ENCODE measurements around the gene LRRK2.

DNA sequence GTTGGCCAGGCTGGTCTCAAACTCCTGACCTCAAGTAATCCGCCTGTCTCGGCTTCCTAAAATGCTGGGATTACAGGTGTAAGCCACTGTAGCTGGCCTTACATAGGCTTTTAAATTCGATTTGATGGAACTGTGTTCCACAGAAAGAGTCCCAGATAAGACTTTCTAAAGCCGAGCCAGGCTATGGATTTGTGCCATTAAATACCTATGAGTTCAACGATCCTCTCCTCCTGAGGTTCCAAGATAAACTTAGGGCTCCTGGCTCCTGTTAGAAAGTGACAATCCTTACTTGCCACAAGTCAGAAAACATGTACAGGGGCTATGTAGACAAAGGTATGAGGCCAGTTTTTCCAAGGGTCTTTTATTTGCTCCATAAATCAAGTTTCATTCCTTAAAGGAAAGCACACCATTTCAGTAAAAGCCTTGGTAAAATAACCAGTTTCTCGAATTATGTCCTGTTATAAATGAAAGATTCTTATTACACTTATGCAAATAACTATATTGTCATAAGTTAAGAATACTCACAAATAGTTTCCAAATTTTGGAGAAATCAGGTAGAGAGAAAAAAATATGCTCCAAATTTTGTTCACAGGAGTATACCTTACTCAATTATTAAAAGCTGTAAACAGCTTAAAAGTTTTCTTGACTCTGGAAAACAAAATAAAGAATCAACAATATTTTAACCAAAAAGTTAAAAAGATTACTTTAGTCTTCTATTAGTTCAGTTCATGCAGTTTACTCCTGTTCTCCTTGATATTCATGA lies 36.1 kb upstream of the LRRK2 start:
- no peak for TF ChIP-seq EZH2 (IDR thresholded peaks at IDR 0.05; ENCODE audit: low read depth)
- TF ChIP-seq, protein P1, sequence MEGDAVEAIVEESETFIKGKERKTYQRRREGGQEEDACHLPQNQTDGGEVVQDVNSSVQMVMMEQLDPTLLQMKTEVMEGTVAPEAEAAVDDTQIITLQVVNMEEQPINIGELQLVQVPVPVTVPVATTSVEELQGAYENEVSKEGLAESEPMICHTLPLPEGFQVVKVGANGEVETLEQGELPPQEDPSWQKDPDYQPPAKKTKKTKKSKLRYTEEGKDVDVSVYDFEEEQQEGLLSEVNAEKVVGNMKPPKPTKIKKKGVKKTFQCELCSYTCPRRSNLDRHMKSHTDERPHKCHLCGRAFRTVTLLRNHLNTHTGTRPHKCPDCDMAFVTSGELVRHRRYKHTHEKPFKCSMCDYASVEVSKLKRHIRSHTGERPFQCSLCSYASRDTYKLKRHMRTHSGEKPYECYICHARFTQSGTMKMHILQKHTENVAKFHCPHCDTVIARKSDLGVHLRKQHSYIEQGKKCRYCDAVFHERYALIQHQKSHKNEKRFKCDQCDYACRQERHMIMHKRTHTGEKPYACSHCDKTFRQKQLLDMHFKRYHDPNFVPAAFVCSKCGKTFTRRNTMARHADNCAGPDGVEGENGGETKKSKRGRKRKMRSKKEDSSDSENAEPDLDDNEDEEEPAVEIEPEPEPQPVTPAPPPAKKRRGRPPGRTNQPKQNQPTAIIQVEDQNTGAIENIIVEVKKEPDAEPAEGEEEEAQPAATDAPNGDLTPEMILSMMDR (conservative IDR thresholded peaks at IDR 0.05): no peak
